ENCODE results near the gene SPSB2. TPM values are rescaled to one million over a fixed set of nuclear protein-coding genes. Genes with fewer than 3 reads are reported as not detected.

SPSB2 gene
- polyA plus RNA-seq, 2 donors = 5.7 to 7.0 TPM

GRCh38 chr12:6843118-6843902 lies 29.8 kb downstream of the SPSB2 start:
- Histone ChIP-seq H3K27ac (ENCODE audit: low read depth in 2 of 2, low read length in 1 of 2) (no peak overlapping the region), H3K4me1 (ENCODE audit: control insufficient read depth in 2 of 2, insufficient read depth in 2 of 2, low read length in 1 of 2) (no peaks in the 10 kb centered on the region), H3K9me3 (ENCODE audit: control insufficient read depth in 2 of 2, insufficient read depth in 1 of 2, low read depth in 1 of 2, low read length in 1 of 2) (no peaks in the 10 kb centered on the region), H3K27me3 (ENCODE audit: control insufficient read depth in 1 of 2, insufficient read depth in 2 of 2, low read length in 2 of 2) (no peaks in the 10 kb centered on the region), H3K36me3 (ENCODE audit: control insufficient read depth in 2 of 2, insufficient read depth in 2 of 2, low read length in 1 of 2) (peaks cover 0 to 5% of the 10 kb centered on the region in 2 donors), H3K4me3 (ENCODE audit: low read depth in 1 of 2, low read length in 2 of 2) (no peak overlapping the region)
- WGBS, 2 donors = 79 to 81% methylated on average over 16 of the region's 16 CpGs

GRCh38 chr12:6842075-6842474 lies 31.0 kb downstream of the SPSB2 start:
- 60 to 65% methylated on average over 4 of the region's 4 CpGs for WGBS, 2 donors
- H3K4me3 ChIP-seq (ENCODE audit: low read depth in 1 of 2, low read length in 2 of 2) = no peak overlapping the region
- H3K36me3 ChIP-seq (ENCODE audit: control insufficient read depth in 2 of 2, insufficient read depth in 2 of 2, low read length in 1 of 2) = peaks cover 0 to 5% of the 10 kb centered on the region in 2 donors

GRCh38 chr12:6840761-6841515 lies 32.2 kb downstream of the SPSB2 start, which contains the start of gene GNB3:
TSS of gene GNB3 (plus strand) at chr12:6840925. CDS start at chr12:6841288, 363 bp downstream.
- H3K27ac ChIP-seq (ENCODE audit: low read depth in 2 of 2, low read length in 1 of 2) = no peak within 1 kb of the TSS
- H3K4me3 ChIP-seq (ENCODE audit: low read depth in 1 of 2, low read length in 2 of 2) = no peak within 1 kb of the TSS
- H3K27me3 ChIP-seq (ENCODE audit: control insufficient read depth in 1 of 2, insufficient read depth in 2 of 2, low read length in 2 of 2) = no peaks in the 10 kb centered on the region
- no peaks in the 10 kb centered on the region for H3K9me3 ChIP-seq (ENCODE audit: control insufficient read depth in 2 of 2, insufficient read depth in 1 of 2, low read depth in 1 of 2, low read length in 1 of 2)
- WGBS, 2 donors = 64 to 70% methylated on average over 24 of the region's 24 CpGs
- no peaks in the 10 kb centered on the region for H3K4me1 ChIP-seq (ENCODE audit: control insufficient read depth in 2 of 2, insufficient read depth in 2 of 2, low read length in 1 of 2)
- peaks cover 0 to 5% of the 10 kb centered on the region in 2 donors for H3K36me3 ChIP-seq (ENCODE audit: control insufficient read depth in 2 of 2, insufficient read depth in 2 of 2, low read length in 1 of 2)

More at GRCh38 chr12:6842075-6842474, 31.0 kb downstream of the SPSB2 start:
- Histone ChIP-seq H3K4me1 (ENCODE audit: control insufficient read depth in 2 of 2, insufficient read depth in 2 of 2, low read length in 1 of 2) (no peaks in the 10 kb centered on the region), H3K27me3 (ENCODE audit: control insufficient read depth in 1 of 2, insufficient read depth in 2 of 2, low read length in 2 of 2) (no peaks in the 10 kb centered on the region), H3K27ac (ENCODE audit: low read depth in 2 of 2, low read length in 1 of 2) (no peak overlapping the region), H3K9me3 (ENCODE audit: control insufficient read depth in 2 of 2, insufficient read depth in 1 of 2, low read depth in 1 of 2, low read length in 1 of 2) (no peaks in the 10 kb centered on the region)

- no peaks in the 10 kb centered on the region for H3K9me3 ChIP-seq (ENCODE audit: control insufficient read depth in 2 of 2, insufficient read depth in 1 of 2, low read depth in 1 of 2, low read length in 1 of 2)
- no peak overlapping the region for H3K4me3 ChIP-seq (ENCODE audit: low read depth in 1 of 2, low read length in 2 of 2)
- peaks cover 0 to 2% of the 10 kb centered on the region in 2 donors for H3K36me3 ChIP-seq (ENCODE audit: control insufficient read depth in 2 of 2, insufficient read depth in 2 of 2, low read length in 1 of 2)
- 54 to 71% methylated on average over 1 of the region's 1 CpG for WGBS, 2 donors
- H3K27me3 ChIP-seq (ENCODE audit: control insufficient read depth in 1 of 2, insufficient read depth in 2 of 2, low read length in 2 of 2) = no peaks in the 10 kb centered on the region
- H3K27ac ChIP-seq (ENCODE audit: low read depth in 2 of 2, low read length in 1 of 2) = no peak overlapping the region
- H3K4me1 ChIP-seq (ENCODE audit: control insufficient read depth in 2 of 2, insufficient read depth in 2 of 2, low read length in 1 of 2) = no peaks in the 10 kb centered on the region
Measured at GRCh38 chr12:6840330-6840729, 32.8 kb downstream of the SPSB2 start.

GRCh38 chr12:6839482-6840201 lies 33.5 kb downstream of the SPSB2 start:
- no peaks in the 10 kb centered on the region for H3K9me3 ChIP-seq (ENCODE audit: control insufficient read depth in 2 of 2, insufficient read depth in 1 of 2, low read depth in 1 of 2, low read length in 1 of 2)
- peaks cover 0 to 2% of the 10 kb centered on the region in 2 donors for H3K36me3 ChIP-seq (ENCODE audit: control insufficient read depth in 2 of 2, insufficient read depth in 2 of 2, low read length in 1 of 2)
- no peaks in the 10 kb centered on the region for H3K4me1 ChIP-seq (ENCODE audit: control insufficient read depth in 2 of 2, insufficient read depth in 2 of 2, low read length in 1 of 2)
- H3K27ac ChIP-seq (ENCODE audit: low read depth in 2 of 2, low read length in 1 of 2) = no peak overlapping the region
- H3K27me3 ChIP-seq (ENCODE audit: control insufficient read depth in 1 of 2, insufficient read depth in 2 of 2, low read length in 2 of 2) = no peaks in the 10 kb centered on the region
- 77 to 78% methylated on average over 10 of the region's 10 CpGs for WGBS, 2 donors
- no peak overlapping the region for H3K4me3 ChIP-seq (ENCODE audit: low read depth in 1 of 2, low read length in 2 of 2)

- Histone ChIP-seq H3K36me3 (ENCODE audit: control insufficient read depth in 2 of 2, insufficient read depth in 2 of 2, low read length in 1 of 2) (peaks cover 0 to 3% of the 10 kb centered on the region in 2 donors), H3K27ac (ENCODE audit: low read depth in 2 of 2, low read length in 1 of 2) (no peak overlapping the region), H3K27me3 (ENCODE audit: control insufficient read depth in 1 of 2, insufficient read depth in 2 of 2, low read length in 2 of 2) (no peaks in the 10 kb centered on the region), H3K9me3 (ENCODE audit: control insufficient read depth in 2 of 2, insufficient read depth in 1 of 2, low read depth in 1 of 2, low read length in 1 of 2) (no peaks in the 10 kb centered on the region), H3K4me1 (ENCODE audit: control insufficient read depth in 2 of 2, insufficient read depth in 2 of 2, low read length in 1 of 2) (no peaks in the 10 kb centered on the region), H3K4me3 (ENCODE audit: low read depth in 1 of 2, low read length in 2 of 2) (no peak overlapping the region)
- 90 to 91% methylated on average over 16 of the region's 16 CpGs for WGBS, 2 donors
Measured at GRCh38 chr12:6838854-6839253, 34.2 kb downstream of the SPSB2 start.

- no peaks in the 10 kb centered on the region for H3K9me3 ChIP-seq (ENCODE audit: control insufficient read depth in 2 of 2, insufficient read depth in 1 of 2, low read depth in 1 of 2, low read length in 1 of 2)
- H3K4me3 ChIP-seq (ENCODE audit: low read depth in 1 of 2, low read length in 2 of 2) = no peak overlapping the region
- H3K4me1 ChIP-seq (ENCODE audit: control insufficient read depth in 2 of 2, insufficient read depth in 2 of 2, low read length in 1 of 2) = no peaks in the 10 kb centered on the region
- H3K36me3 ChIP-seq (ENCODE audit: control insufficient read depth in 2 of 2, insufficient read depth in 2 of 2, low read length in 1 of 2) = peaks cover 0 to 7% of the 10 kb centered on the region in 2 donors
- no peak overlapping the region for H3K27ac ChIP-seq (ENCODE audit: low read depth in 2 of 2, low read length in 1 of 2)
- no peaks in the 10 kb centered on the region for H3K27me3 ChIP-seq (ENCODE audit: control insufficient read depth in 1 of 2, insufficient read depth in 2 of 2, low read length in 2 of 2)
- WGBS, 2 donors = 90 to 92% methylated on average over 25 to 26 of the region's 26 CpGs
Measured at GRCh38 chr12:6837370-6838060, 35.6 kb downstream of the SPSB2 start.

- H3K27me3 ChIP-seq (ENCODE audit: control insufficient read depth in 1 of 2, insufficient read depth in 2 of 2, low read length in 2 of 2) = no peaks in the 10 kb centered on the region
Measured at GRCh38 chr12:6836851-6837250, 36.3 kb downstream of the SPSB2 start.

GRCh38 chr12:6834873-6835272 lies 38.2 kb downstream of the SPSB2 start:
- Histone ChIP-seq H3K27ac (ENCODE audit: low read depth in 2 of 2, low read length in 1 of 2) (no peak overlapping the region), H3K4me1 (ENCODE audit: control insufficient read depth in 2 of 2, insufficient read depth in 2 of 2, low read length in 1 of 2) (no peaks in the 10 kb centered on the region), H3K27me3 (ENCODE audit: control insufficient read depth in 1 of 2, insufficient read depth in 2 of 2, low read length in 2 of 2) (no peaks in the 10 kb centered on the region), H3K36me3 (ENCODE audit: control insufficient read depth in 2 of 2, insufficient read depth in 2 of 2, low read length in 1 of 2) (peaks cover 0 to 7% of the 10 kb centered on the region in 2 donors), H3K9me3 (ENCODE audit: control insufficient read depth in 2 of 2, insufficient read depth in 1 of 2, low read depth in 1 of 2, low read length in 1 of 2) (no peaks in the 10 kb centered on the region), H3K4me3 (ENCODE audit: low read depth in 1 of 2, low read length in 2 of 2) (no peak overlapping the region)
- WGBS, 2 donors = 74 to 78% methylated on average over 5 of the region's 5 CpGs

More at GRCh38 chr12:6836851-6837250, 36.3 kb downstream of the SPSB2 start:
- Histone ChIP-seq H3K9me3 (ENCODE audit: control insufficient read depth in 2 of 2, insufficient read depth in 1 of 2, low read depth in 1 of 2, low read length in 1 of 2) (no peaks in the 10 kb centered on the region), H3K4me1 (ENCODE audit: control insufficient read depth in 2 of 2, insufficient read depth in 2 of 2, low read length in 1 of 2) (no peaks in the 10 kb centered on the region), H3K27ac (ENCODE audit: low read depth in 2 of 2, low read length in 1 of 2) (no peak overlapping the region), H3K36me3 (ENCODE audit: control insufficient read depth in 2 of 2, insufficient read depth in 2 of 2, low read length in 1 of 2) (peaks cover 0 to 7% of the 10 kb centered on the region in 2 donors), H3K4me3 (ENCODE audit: low read depth in 1 of 2, low read length in 2 of 2) (no peak overlapping the region)
- WGBS, 2 donors = 89 to 95% methylated on average over 16 of the region's 16 CpGs

Data from esophagus (tissue), 2 donors.